ENCODE data around the gene NME3. TPM values are rescaled to one million over a fixed set of nuclear protein-coding genes. Genes with fewer than 3 reads are reported as not detected.

NME3 gene
- polyA plus RNA-seq, 1 experiment = 15.6 TPM

DNA sequence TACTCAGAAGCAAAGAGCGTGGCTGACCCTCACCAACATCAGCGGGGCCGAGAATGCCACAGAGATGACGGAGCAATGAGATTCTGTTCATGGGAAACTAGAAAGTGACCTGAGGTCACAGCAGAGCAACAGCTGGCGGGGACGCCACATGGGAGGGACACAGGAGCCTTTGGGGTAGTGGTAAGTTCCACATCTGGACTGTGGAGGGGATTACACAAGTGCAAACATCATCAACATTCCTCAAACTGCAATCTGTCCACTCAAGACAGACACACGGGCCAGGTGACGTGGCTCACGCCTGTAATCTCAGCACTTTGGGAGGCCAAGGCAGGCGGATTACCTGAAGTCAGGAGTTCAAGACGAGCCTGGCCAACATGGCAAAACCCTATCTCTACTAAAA is 44.1 kb upstream of the NME3 start:
- no peak for DNase-seq (ENCODE audit: low read depth, low spot score)
- Histone ChIP-seq H3K4me3 (ENCODE audit: low read depth, low read length) (no peak overlapping the region), H3K27ac (ENCODE audit: low read depth, low read length) (no peak overlapping the region), H3K27me3 (ENCODE audit: control insufficient read depth, insufficient read depth, low read length) (no peaks in the 10 kb centered on the region), H3K9me3 (ENCODE audit: control insufficient read depth, insufficient read depth, low read length) (no peaks in the 10 kb centered on the region; the same call in 1 of the 2 replicates)
- TF ChIP-seq, protein P1, sequence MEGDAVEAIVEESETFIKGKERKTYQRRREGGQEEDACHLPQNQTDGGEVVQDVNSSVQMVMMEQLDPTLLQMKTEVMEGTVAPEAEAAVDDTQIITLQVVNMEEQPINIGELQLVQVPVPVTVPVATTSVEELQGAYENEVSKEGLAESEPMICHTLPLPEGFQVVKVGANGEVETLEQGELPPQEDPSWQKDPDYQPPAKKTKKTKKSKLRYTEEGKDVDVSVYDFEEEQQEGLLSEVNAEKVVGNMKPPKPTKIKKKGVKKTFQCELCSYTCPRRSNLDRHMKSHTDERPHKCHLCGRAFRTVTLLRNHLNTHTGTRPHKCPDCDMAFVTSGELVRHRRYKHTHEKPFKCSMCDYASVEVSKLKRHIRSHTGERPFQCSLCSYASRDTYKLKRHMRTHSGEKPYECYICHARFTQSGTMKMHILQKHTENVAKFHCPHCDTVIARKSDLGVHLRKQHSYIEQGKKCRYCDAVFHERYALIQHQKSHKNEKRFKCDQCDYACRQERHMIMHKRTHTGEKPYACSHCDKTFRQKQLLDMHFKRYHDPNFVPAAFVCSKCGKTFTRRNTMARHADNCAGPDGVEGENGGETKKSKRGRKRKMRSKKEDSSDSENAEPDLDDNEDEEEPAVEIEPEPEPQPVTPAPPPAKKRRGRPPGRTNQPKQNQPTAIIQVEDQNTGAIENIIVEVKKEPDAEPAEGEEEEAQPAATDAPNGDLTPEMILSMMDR (IDR thresholded peaks at IDR 0.05; ENCODE audit: low read depth, low read length) = no peak
- ChIA-PET CTCF (interaction anchor here (0.6 kb wide), 1 partner anchor 110 kb away, joined by 3 read pairs; no protein-coding TSS in a partner anchor), POLR2A (no interaction called here)

DNA sequence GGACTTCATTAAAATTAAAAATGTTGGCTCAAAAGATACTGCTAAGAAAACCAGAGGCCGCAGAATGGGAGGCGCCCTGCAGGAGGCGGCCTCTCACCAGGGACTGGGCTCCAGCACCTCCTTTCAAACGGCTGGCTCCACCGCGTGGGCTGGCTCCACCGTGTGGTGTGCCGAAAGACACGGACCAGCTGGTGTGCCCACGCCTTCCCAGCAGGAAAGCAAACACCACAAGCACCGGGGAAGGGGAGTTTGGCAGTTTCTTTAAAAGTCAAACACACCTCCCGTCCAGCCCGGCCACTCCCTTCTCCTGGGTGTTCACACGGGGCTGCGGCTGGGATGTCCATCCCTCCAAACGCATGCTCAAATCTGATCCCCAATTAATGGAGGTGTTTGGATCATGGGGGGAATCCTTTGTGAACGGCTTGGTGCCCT is 41.4 kb upstream of the NME3 start:
- CTCF ChIA-PET = interaction anchor here (1.2 kb wide), 1 partner anchor 11 kb away, joined by 4 read pairs; no protein-coding TSS in a partner anchor
- TF ChIP-seq, protein P1 (IDR thresholded peaks at IDR 0.05; ENCODE audit: low read depth, low read length) = peak; percentile 68
- H3K27me3 ChIP-seq (ENCODE audit: control insufficient read depth, insufficient read depth, low read length) = no peaks in the 10 kb centered on the region
- peak overlapping the region; percentile 39 for H3K27ac ChIP-seq (ENCODE audit: low read depth, low read length)
- DNase-seq (ENCODE audit: low read depth, low spot score) = peak; percentile 74
- POLR2A ChIA-PET = no interaction called here
- H3K9me3 ChIP-seq (ENCODE audit: control insufficient read depth, insufficient read depth, low read length) = no peaks in the 10 kb centered on the region; the same call in 1 of the 2 replicates
- peak overlapping the region; percentile 25; the same call in 1 of the 2 replicates for H3K4me3 ChIP-seq (ENCODE audit: low read depth, low read length)

DNA sequence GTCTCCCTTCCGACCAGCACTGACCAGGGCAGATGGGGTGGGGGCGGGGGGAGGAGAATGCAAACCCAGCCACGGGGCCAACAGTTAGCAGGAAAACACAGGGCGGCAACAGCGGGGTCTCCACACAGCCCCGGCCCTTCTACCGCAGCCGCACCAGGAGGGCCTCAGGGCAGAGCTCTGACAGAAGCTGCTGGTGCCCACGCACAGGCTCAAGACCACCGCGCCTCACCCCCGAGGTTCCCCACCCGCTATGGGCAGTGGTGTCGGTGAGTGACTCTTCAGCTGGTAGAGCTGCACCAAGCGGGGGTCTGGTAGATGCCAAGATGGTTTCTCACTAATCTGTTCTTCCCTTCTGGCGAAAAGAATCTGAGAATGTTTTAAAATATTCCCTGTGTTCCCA is 39.2 kb upstream of the NME3 start:
- no peaks in the 10 kb centered on the region for H3K27me3 ChIP-seq (ENCODE audit: control insufficient read depth, insufficient read depth, low read length)
- DNase-seq (ENCODE audit: low read depth, low spot score) = no peak
- POLR2A ChIA-PET = no interaction called here
- TF ChIP-seq, protein P1 (IDR thresholded peaks at IDR 0.05; ENCODE audit: low read depth, low read length) = no peak
- CTCF ChIA-PET = interaction anchor here (1.0 kb wide), 1 partner anchor 28 kb away, joined by 3 read pairs; the partner anchor contains the start of genes NUBP2 and SPSB3
- no peak overlapping the region for H3K4me3 ChIP-seq (ENCODE audit: low read depth, low read length)
- no peaks in the 10 kb centered on the region; the same call in 1 of the 2 replicates for H3K9me3 ChIP-seq (ENCODE audit: control insufficient read depth, insufficient read depth, low read length)
- H3K27ac ChIP-seq (ENCODE audit: low read depth, low read length) = no peak overlapping the region

DNA sequence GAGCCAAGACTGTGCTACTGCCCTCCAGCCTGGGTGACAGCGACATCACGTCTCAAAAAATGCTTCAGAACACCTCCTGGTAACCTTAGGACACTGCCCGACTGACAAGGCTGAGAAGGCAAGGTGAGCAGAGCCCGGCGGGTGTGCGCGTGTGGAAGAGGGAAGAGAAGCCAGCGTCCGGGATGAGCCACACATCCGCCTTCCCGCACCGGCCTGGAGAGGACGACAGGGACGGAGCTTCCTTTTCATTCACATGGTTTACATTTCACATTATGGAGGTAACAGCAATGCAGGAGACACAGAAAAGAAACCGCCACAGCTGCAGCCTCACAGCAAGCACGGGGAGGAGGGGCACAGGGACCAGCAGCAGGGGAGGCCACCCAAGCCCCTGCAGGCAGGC is 38.8 kb upstream of the NME3 start:
- POLR2A ChIA-PET = no interaction called here
- Histone ChIP-seq H3K27ac (ENCODE audit: low read depth, low read length) (no peak overlapping the region), H3K4me3 (ENCODE audit: low read depth, low read length) (no peak overlapping the region), H3K9me3 (ENCODE audit: control insufficient read depth, insufficient read depth, low read length) (no peaks in the 10 kb centered on the region; the same call in 1 of the 2 replicates), H3K27me3 (ENCODE audit: control insufficient read depth, insufficient read depth, low read length) (no peaks in the 10 kb centered on the region)
- DNase-seq (ENCODE audit: low read depth, low spot score) = no peak
- CTCF ChIA-PET = interaction anchor here (1.0 kb wide), 1 partner anchor 28 kb away, joined by 3 read pairs; the partner anchor contains the start of genes NUBP2 and SPSB3
- TF ChIP-seq, protein P1 (IDR thresholded peaks at IDR 0.05; ENCODE audit: low read depth, low read length) = no peak

DNA sequence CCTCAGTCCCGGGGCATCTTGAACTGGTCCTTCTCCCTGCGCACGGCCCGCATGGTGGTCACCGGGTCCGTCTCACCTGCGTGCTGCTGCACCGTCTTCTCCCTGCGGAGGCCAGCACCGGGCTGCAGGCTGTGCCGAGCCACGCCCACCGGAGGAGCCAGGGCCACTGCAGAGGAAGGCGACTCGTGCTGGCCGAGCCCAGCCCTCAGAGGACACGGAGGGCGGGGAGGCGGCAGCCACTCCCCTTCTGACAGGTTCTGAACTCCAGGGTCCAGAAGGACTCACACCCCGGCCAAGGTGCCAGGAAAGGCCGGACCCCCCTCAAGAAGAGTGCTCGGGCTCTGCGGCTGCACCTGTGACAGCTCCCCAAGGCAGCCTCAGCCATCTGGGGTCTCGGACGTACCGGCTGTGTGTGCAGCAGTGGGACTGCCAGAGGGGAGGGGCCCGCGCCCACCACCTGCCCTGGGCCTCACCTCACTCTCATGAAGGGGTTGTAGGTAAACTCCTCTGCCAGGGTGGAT is 38.0 kb upstream of the NME3 start:
- H3K27me3 ChIP-seq (ENCODE audit: control insufficient read depth, insufficient read depth, low read length) = no peaks in the 10 kb centered on the region
- H3K27ac ChIP-seq (ENCODE audit: low read depth, low read length) = no peak overlapping the region
- no peak for DNase-seq (ENCODE audit: low read depth, low spot score)
- H3K4me3 ChIP-seq (ENCODE audit: low read depth, low read length) = no peak overlapping the region
- TF ChIP-seq, protein P1 (IDR thresholded peaks at IDR 0.05; ENCODE audit: low read depth, low read length) = no peak
- ChIA-PET POLR2A (no interaction called here), CTCF (no interaction called here)
- no peaks in the 10 kb centered on the region; the same call in 1 of the 2 replicates for H3K9me3 ChIP-seq (ENCODE audit: control insufficient read depth, insufficient read depth, low read length)

All from AG04450 (cell line).